GM23338 (cell line): ENCODE data around the gene GRM5. TPM values are rescaled to one million over a fixed set of nuclear protein-coding genes. Genes with fewer than 3 reads are reported as not detected.
"Not testable (repeated sequence)": the region's sequence is repeated elsewhere in the genome, so short reads cannot be mapped to it uniquely, and the experiment has no call there.

ENCODE experiments used
- ATAC-seq: fragments of 200-7000 bp; cut with Tn5 transposase; 3 replicates; pipeline ENCODE4 v1.9.1; 2020
- DNase-seq: peaks from one replicate; pipeline ENCODE4 v3.0.0-alpha.2; 2015; ENCODE audit warnings: low spot score
- H2AFZ ChIP-seq: fragments of 200-600 bp; sonication (generic); 2 replicates; pipeline ENCODE4 v1.8.0; 2016; ENCODE audit warnings: antibody characterized with exemption, mild to moderate bottlenecking, moderate library complexity
- H3F3A ChIP-seq: fragments of 200-600 bp; sonication (generic); replicated peaks from 2 replicates; pipeline ENCODE4 v1.8.0; 2017; ENCODE audit warnings: antibody characterized with exemption, mixed run types, low read depth
- H3K27ac ChIP-seq: fragments of 200-600 bp; sonication (generic); 2 replicates; pipeline ENCODE4 v1.6.1; 2016; ENCODE audit warnings: low read depth
- H3K27me3 ChIP-seq: fragments of 200-600 bp; sonication (generic); 2 replicates; pipeline ENCODE4 v1.8.0; 2016; ENCODE audit warnings: mild to moderate bottlenecking, mixed run types, moderate library complexity; ENCODE audit not compliant: insufficient read depth
- H3K36me3 ChIP-seq: fragments of 200-600 bp; sonication (generic); 2 replicates; pipeline ENCODE4 v1.8.0; 2016; ENCODE audit warnings: mild to moderate bottlenecking; ENCODE audit not compliant: insufficient read depth
- H3K4me1 ChIP-seq: fragments of 200-600 bp; sonication (generic); 2 replicates; pipeline ENCODE4 v1.8.0; 2016; ENCODE audit warnings: mild to moderate bottlenecking, moderate library complexity; ENCODE audit not compliant: insufficient read depth
- H3K4me2 ChIP-seq: fragments of 200-600 bp; sonication (generic); 2 replicates; pipeline ENCODE4 v1.7.1; 2017; ENCODE audit warnings: mixed run types
- H3K4me3 ChIP-seq: fragments of 200-600 bp; sonication (generic); 2 replicates; pipeline ENCODE4 v1.6.1; 2016; ENCODE audit warnings: mixed run types
- H3K79me2 ChIP-seq: fragments of 200-600 bp; sonication (generic); replicated peaks from 2 replicates; pipeline ENCODE4 v1.8.0; 2017; ENCODE audit warnings: mild to moderate bottlenecking; ENCODE audit not compliant: insufficient read depth
- H3K9me2 ChIP-seq: fragments of 200-600 bp; sonication (generic); 2 replicates; pipeline ENCODE4 v1.8.0; 2017; ENCODE audit not compliant: insufficient read depth
- H4K20me1 ChIP-seq: fragments of 200-600 bp; sonication (generic); replicated peaks from 2 replicates; pipeline ENCODE4 v1.8.0; 2017; ENCODE audit warnings: mild to moderate bottlenecking; ENCODE audit not compliant: insufficient read depth
- H3K27ac Mint-ChIP-seq: 2 replicates; pipeline ENCODE4 v1.8.0; 2020; ENCODE audit warnings: inconsistent platforms, mild to moderate bottlenecking, moderate library complexity, mixed read lengths
- H3K27me3 Mint-ChIP-seq: 3 replicates; pipeline ENCODE4 v1.8.0; 2022; ENCODE audit warnings: low read depth, mild to moderate bottlenecking, moderate library complexity, mixed read lengths, inconsistent platforms; ENCODE audit not compliant: insufficient read depth, poor library complexity
- H3K36me3 Mint-ChIP-seq: 3 replicates; pipeline ENCODE4 v1.8.0; 2021; ENCODE audit warnings: low read depth, mild to moderate bottlenecking, inconsistent platforms, moderate library complexity, mixed read lengths
- H3K4me1 Mint-ChIP-seq: 3 replicates; pipeline ENCODE4 v1.8.0; 2020; ENCODE audit warnings: mild to moderate bottlenecking, inconsistent platforms, mixed read lengths
- H3K4me3 Mint-ChIP-seq: 3 replicates; pipeline ENCODE4 v1.8.0; 2021; ENCODE audit warnings: moderate library complexity, mild to moderate bottlenecking, inconsistent platforms, mixed read lengths
- H3K9me3 Mint-ChIP-seq: 3 replicates; pipeline ENCODE4 v1.8.0; 2020; ENCODE audit warnings: moderate library complexity, mild to moderate bottlenecking, inconsistent platforms, mixed read lengths
- CREB1 ChIP-seq: fragments of 250-450 bp; sonication (Bioruptor Pico); IDR thresholded peaks from 2 replicates; pipeline ENCODE4 v1.5.0; 2020; ENCODE audit warnings: low read depth, mild to moderate bottlenecking, moderate library complexity
- CTCF ChIP-seq, 2 experiments: fragments of 200-600 bp in 1 of 2; sonication (generic) in 1 of 2; conservative IDR thresholded peaks; 2 replicates each; pipeline versions ENCODE4 v1.5.1 to v1.6.1; 2016 to 2017; ENCODE audit warnings: antibody characterized with exemption in 2 of 2, low read depth in 2 of 2, mild to moderate bottlenecking in 2 of 2, moderate library complexity in 1 of 2
- EZH2phosphoT487 ChIP-seq: fragments of 200-600 bp; sonication (generic); IDR thresholded peaks from one replicate; pipeline ENCODE4 v1.8.1; 2018; ENCODE audit warnings: antibody characterized with exemption; ENCODE audit not compliant: unreplicated experiment
- JUNB ChIP-seq: IDR thresholded peaks from one replicate; pipeline ENCODE4 v1.6.1; 2016; ENCODE audit warnings: antibody characterized with exemption; ENCODE audit not compliant: unreplicated experiment
- NANOG ChIP-seq: IDR thresholded peaks from 2 replicates; pipeline ENCODE4 v1.6.1; 2016; ENCODE audit warnings: antibody characterized with exemption, borderline replicate concordance
- POLR2AphosphoS5 ChIP-seq: IDR thresholded peaks from 2 replicates; pipeline ENCODE4 v1.6.1; 2016; ENCODE audit warnings: antibody characterized with exemption, low read depth
- STAT1 ChIP-seq: IDR thresholded peaks from one replicate; pipeline ENCODE4 v1.6.1; 2016; ENCODE audit warnings: antibody characterized with exemption; ENCODE audit not compliant: unreplicated experiment
- ZNF114 ChIP-seq: fragments of 250-450 bp; sonication (Bioruptor Pico); IDR thresholded peaks from 2 replicates; pipeline ENCODE4 v1.5.0; 2020; ENCODE audit warnings: mild to moderate bottlenecking, moderate library complexity
- ZNF331 ChIP-seq: fragments of 250-450 bp; sonication (Bioruptor Pico); IDR thresholded peaks from 2 replicates; pipeline ENCODE4 v1.5.0; 2020; ENCODE audit warnings: low read depth, mild to moderate bottlenecking, moderate library complexity
- polyA plus RNA-seq: library from polyadenylated mRNA; unstranded; fragments of >200 nt; fragmentation: Nextera tagmentation; extraction: Ambion mirVana; gene quantifications from 2 replicates; pipeline ENCODE4 v1.2.1, GENCODE V29; 2016
- total RNA-seq: library from RNA; depleted of rRNA; stranded (reverse); fragments of >200 nt; shearing (Covaris generic); gene quantifications from 2 replicates; pipeline ENCODE4 v1.2.3, GENCODE V29; 2014
- TF ChIP-seq, protein P1 (sequence below): IDR thresholded peaks from 2 replicates; pipeline ENCODE4 v1.6.1; 2016; ENCODE audit warnings: antibody characterized with exemption

GRM5 gene
- total and polyA plus RNA-seq, 2 experiments from 2014 or later: 0.23 to 0.45 TPM

GRCh38 chr11:88534706-88535105 is 531.1 kb downstream of the GRM5 start:
- H3K27ac Mint-ChIP-seq, ATAC-seq, H3K9me3 Mint-ChIP-seq, H3F3A ChIP-seq, H3K27ac ChIP-seq, H3K27me3 ChIP-seq, H4K20me1 ChIP-seq, H3K4me3 Mint-ChIP-seq, H2AFZ ChIP-seq, H3K79me2 ChIP-seq, H3K4me1 ChIP-seq, H3K36me3 ChIP-seq, H3K4me1 Mint-ChIP-seq, H3K4me2 ChIP-seq, H3K36me3 Mint-ChIP-seq, H3K4me3 ChIP-seq, DNase-seq, H3K27me3 Mint-ChIP-seq, H3K9me2 ChIP-seq: not testable (repeated sequence)

DNA sequence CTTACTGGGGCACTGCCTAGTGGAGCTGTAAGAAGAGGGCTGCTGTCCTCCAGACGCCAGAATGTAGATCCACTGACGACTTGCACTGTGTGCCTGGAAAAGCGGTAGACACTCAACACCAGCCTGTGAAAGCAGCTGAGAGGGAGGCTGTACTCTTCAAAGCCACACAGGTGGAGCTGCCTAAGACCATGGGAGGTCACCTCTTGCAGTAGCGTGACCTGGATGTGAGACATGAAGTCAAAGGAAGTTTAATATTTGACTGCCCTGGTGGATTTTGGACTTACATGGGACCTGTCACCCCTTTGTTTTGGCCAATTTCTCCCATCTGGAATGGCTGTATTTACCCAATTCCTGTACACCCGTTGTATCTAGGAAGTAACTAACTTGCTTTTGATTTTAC is 531.6 kb downstream of the GRM5 start:
- Mint-ChIP-seq H3K9me3 (no peaks in the 10 kb centered on the region), H3K4me3 (no peak overlapping the region), H3K36me3 (no peaks in the 10 kb centered on the region; the same call in 2 of the 3 replicates), H3K27ac (no peak overlapping the region), H3K27me3 (no peaks in the 10 kb centered on the region), H3K4me1 (no peaks in the 10 kb centered on the region)
- H3K4me1 ChIP-seq: no peaks in the 10 kb centered on the region
- TF ChIP-seq ZNF114 (CRISPR knock-in tag) (no peak), POLR2AphosphoS5 (no peak), CTCF (conservative IDR thresholded peaks at IDR 0.05; ENCODE audit: low read depth in 2 of 2) (no peak), CREB1 (CRISPR knock-in tag) (no peak), EZH2phosphoT487 (no peak), STAT1 (no peak), ZNF331 (no peak), JUNB (no peak)
- TF ChIP-seq, protein P1, sequence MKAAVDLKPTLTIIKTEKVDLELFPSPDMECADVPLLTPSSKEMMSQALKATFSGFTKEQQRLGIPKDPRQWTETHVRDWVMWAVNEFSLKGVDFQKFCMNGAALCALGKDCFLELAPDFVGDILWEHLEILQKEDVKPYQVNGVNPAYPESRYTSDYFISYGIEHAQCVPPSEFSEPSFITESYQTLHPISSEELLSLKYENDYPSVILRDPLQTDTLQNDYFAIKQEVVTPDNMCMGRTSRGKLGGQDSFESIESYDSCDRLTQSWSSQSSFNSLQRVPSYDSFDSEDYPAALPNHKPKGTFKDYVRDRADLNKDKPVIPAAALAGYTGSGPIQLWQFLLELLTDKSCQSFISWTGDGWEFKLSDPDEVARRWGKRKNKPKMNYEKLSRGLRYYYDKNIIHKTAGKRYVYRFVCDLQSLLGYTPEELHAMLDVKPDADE: no peak
- DNase-seq (no peak), ATAC-seq (no peak)
- no peaks in the 10 kb centered on the region for H3K9me2 ChIP-seq
- H3K4me2 ChIP-seq: no peak overlapping the region
- no peaks in the 10 kb centered on the region for H3K36me3 ChIP-seq
- no peaks in the 10 kb centered on the region for H3K79me2 ChIP-seq
- no peak overlapping the region for H2AFZ ChIP-seq
- H4K20me1 ChIP-seq: no peaks in the 10 kb centered on the region
- no peak overlapping the region for H3K27ac ChIP-seq
- no peak overlapping the region for H3K4me3 ChIP-seq
- no peaks in the 10 kb centered on the region for H3K27me3 ChIP-seq
- no peaks in the 10 kb centered on the region for H3F3A ChIP-seq

DNA sequence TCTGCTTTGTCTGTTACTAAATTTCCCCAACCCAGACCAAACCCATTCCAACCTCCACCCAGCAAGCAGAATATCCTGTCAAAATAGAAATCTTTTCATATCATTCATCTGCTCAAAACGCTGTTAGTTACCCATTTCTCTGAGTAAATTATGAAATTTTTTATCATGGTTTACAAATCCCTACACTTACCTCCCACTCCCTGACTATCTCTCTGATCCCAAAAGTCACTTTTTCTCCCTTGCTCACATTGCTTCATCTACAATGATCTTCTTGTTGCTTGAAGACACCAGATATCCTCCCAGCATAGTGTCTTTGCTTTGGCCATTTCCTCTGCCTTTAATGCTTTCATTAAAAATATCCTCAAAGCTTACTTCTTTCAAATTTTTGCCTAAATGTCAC is 532.8 kb downstream of the GRM5 start:
- no peak overlapping the region for H3K27ac ChIP-seq
- DNase-seq (no peak), ATAC-seq (no peak)
- H3K27ac Mint-ChIP-seq: no peak overlapping the region
- H3K79me2 ChIP-seq: no peaks in the 10 kb centered on the region
- no peaks in the 10 kb centered on the region for H3K9me2 ChIP-seq
- H3K36me3 ChIP-seq: no peaks in the 10 kb centered on the region
- no peak overlapping the region for H3K4me3 Mint-ChIP-seq
- no peaks in the 10 kb centered on the region for H3F3A ChIP-seq
- H3K4me1 ChIP-seq: no peaks in the 10 kb centered on the region
- no peaks in the 10 kb centered on the region; the same call in 2 of the 3 replicates for H3K36me3 Mint-ChIP-seq
- H4K20me1 ChIP-seq: no peaks in the 10 kb centered on the region
- H2AFZ ChIP-seq: no peak overlapping the region
- H3K27me3 ChIP-seq: no peaks in the 10 kb centered on the region
- H3K9me3 Mint-ChIP-seq: no peaks in the 10 kb centered on the region
- no peak overlapping the region for H3K4me2 ChIP-seq
- H3K4me3 ChIP-seq: no peak overlapping the region
- no peaks in the 10 kb centered on the region for H3K27me3 Mint-ChIP-seq
- H3K4me1 Mint-ChIP-seq: no peaks in the 10 kb centered on the region
- no peak for TF ChIP-seq CREB1 (CRISPR knock-in tag)
- TF ChIP-seq NANOG: no peak
- no peak for TF ChIP-seq POLR2AphosphoS5
